HG02840 (cell line): ENCODE data around the gene CHST3.
"Not testable (repeated sequence)": the region's sequence is repeated elsewhere in the genome, so short reads cannot be mapped to it uniquely, and the experiment has no call there.

Source experiments
- ATAC-seq: cut with Tn5 transposase; IDR thresholded peaks from one replicate; pipeline ENCODE4 v1.9.1; 2021; ENCODE audit warnings: mild to moderate bottlenecking, moderate library complexity, moderate number of reproducible peaks; ENCODE audit not compliant: unreplicated experiment, low FRiP score

CHST3 gene

GRCh38 chr10:71985542-71986250, 21.5 kb downstream of the CHST3 start:
- ATAC-seq = no peak

GRCh38 chr10:71988895-71989294, 24.7 kb downstream of the CHST3 start:
- not testable (repeated sequence) for ATAC-seq

GRCh38 chr10:71989661-71990454, 25.7 kb downstream of the CHST3 start:
- ATAC-seq = no peak

- ATAC-seq = no peak
Observed at GRCh38 chr10:71990706-71991269, 26.6 kb downstream of the CHST3 start.

DNA sequence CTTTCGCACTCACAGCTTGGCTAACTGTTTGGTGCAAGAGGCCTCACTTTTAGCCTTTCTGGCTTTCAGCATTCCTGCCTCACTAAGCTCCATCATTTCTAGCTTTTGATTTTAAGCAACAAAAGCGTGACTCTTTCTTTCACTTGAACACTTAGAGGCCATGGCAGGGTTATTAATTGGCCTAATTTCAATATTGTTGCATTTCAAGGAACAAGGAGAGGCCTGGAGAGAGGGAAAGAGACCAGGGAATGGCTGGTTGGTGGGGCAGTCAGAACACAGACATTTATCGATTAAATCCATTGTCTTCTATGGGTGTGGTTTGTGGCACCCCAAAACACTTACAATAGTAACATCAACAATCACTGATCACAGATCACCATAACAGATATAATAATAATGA, 31.3 kb downstream of the CHST3 start:
- no peak for ATAC-seq

DNA sequence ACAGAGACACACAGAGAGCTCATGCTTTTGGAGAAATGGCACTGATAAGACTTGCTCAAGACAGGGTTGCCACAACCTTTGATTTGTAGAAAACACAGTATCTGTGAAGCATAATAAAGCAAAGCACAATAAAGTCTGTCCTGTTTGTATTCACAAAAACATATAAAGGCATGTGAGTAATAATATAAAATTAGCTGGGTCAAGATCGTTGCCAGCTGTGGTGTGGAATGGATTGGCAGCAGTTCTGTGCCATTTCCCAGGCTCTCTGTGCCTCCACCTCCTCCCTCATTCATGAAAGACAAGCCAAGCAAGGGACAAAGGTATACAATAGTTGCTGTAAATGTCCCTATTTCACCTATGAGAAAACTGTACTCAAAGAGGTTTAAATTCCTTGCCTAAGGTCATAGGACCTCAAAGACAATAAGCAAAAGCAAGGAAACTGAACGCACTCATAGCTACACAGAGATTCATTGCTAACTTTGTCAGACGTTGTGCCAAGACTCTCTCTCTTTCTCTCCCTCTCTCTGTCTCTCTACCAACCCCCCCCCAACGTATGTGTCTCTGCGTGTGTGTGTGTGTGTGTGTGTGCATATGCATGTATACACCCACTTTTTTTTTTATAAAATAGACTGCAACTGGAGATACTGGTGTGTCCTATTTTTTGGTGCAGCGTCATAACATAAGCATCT, 31.8 kb downstream of the CHST3 start:
- ATAC-seq = no peak

DNA sequence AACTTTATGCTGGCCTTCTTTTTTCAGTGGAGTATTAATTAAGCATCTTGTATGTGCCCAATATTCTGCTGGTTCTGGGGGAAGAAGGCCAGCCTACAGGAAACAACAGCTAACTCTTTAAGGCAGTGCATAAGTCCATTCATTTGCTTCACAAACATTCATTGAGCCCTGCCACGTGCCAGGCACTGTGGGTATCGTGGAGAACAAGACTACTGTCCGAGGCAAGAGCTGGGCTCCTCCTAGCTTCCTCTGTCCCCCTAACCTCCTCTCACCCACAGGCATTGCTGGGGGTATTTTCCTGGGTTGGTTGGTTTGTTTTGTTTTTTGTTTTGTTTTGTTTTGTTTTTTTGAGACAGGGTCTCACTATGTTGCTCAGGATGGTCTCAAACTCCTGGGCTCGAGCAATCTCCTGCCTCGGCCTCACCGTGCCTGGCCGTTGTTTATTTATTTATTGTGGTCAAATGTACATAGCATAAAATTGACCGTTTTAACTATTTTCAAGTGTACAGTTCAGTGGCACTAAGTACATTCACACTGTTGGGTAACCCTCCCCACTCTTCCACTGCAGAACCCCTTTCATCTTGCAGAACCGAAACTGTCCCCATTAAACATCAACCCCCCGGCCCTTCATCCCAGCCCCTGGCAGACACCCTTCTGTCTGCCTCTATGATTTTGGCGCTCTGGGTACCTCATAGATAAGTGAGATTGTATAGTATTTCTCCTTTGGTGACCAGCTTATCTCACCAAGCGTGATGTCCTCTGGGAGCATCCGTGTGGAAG, 32.6 kb downstream of the CHST3 start:
- no peak for ATAC-seq

- ATAC-seq = no peak
Observed at GRCh38 chr10:71998119-71998839, 34.1 kb downstream of the CHST3 start.

DNA sequence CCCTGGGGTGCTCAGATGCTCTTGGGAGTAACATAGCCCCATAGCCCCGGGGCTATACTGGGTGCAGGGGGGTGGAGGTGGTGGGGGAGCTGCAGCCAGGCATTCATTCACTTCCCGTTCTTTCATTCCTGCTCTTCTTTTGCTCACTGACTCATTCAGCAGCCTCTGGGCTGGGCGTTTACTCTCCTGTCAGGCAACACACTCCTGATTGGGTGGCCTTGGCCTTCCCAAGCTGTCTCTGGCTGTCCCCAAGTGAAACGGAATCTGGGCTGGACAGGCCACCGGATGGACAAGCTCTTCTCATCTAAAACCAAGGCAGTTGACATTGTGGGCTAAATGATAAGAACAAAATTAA, 34.6 kb downstream of the CHST3 start:
- no peak for ATAC-seq

GRCh38 chr10:71999360-72000072, 35.3 kb downstream of the CHST3 start:
- no peak for ATAC-seq

DNA sequence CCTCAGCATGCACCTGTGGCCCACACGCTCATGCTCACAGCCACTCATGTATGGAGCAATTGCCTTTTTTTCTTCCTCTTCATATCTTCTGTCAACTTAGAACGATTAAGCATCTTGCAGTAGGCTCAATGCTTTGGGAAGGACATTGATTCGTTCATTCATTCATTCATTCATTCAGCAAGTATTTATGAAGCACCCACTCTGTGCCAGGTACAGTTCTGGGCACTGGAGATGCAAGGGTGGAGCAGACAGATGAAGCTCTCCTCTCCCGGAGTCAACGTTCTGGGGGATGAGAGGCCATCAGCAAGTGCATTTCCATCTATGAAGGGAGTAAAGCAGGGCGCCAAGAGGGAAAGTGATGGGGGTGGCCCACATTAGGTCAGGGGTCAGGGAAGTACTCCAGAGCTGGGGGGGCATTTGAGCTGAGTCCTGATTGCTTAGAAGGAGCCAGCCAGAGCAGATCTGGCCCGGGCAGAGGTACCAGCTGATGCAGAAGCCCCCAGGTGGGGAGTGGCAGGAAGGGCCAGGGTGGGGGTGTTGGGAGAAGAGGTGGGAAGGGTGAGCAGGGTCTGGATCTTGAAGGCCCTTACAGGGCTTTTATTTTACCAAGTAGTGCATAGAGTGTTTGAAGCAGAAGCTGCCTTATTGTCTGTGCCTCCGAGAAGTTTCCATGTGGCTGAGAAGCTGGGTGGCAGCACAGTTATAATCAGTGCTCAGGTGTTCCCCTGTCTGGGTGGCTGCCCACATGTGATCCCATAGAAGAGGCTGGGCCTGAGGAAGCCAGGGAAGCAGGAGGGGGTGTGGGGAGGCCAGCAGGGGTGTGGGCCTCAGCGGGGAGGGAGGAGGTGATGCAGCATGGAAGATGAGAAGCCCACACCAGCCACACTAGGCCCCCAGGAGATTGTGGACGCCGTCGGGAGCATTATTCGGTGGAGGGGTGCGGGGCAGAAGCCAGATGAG, 36.2 kb downstream of the CHST3 start:
- ATAC-seq = no peak

DNA sequence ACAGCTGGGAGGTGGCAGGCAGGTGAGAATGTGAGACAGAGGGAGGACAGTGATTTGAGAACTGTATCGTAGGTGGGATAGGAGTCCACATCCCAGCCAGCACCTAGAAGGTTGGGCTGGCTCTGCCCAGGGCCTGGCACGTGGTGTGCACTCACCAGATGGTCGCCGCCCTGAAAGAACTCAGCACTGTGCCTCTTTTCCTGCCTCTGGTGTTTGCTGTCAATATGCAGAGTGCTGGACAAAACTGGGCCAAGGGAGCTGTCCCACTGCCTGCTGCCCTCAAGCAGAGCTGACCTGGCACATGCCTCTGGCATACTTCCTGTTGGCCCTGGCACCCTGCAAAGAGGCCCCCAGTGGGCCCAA, 36.8 kb downstream of the CHST3 start:
- ATAC-seq = no peak

DNA sequence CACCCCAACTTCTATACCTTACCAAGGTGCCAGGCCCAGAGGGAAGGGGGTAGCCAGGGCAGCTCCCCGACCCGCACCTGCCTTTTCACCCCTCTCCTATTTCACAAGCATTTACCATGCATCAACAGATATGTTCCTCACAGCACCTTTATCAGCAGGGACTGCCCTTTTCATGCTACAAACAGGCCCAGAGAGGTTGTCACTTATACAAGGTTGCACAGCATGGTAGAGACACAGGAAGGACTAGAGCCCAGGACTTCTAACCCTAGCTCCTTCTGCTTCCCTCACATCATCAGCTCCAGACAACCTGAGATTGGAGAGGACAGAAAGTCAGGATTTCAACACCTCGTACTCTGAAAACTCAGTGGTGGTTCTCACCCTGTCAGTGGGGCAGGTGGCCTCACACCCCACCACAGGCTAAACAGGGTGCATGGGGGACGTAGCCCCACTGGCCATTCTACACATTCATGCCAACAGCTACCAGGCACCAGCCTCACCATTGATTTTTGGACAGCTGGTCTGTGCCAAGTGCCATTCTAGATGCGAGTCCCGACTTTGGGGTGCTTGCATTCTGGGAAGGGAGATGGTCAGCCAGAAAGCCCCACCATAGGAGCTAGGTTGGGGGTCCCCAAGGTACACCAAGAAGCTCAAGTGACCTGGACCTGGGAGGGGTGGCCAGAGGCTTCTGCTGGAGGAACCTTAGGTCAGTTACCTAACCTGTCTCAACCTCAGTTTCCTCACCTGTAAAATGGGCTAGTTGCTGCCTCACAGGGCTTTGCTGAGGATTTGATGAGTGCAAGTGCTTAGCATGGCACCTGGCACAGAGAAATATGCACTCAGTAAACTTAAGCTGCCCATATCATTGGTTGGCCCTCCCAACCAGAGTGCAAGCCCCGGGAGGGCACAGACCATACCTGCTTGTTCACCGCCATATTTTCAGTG, 38.4 kb downstream of the CHST3 start:
- no peak for ATAC-seq

DNA sequence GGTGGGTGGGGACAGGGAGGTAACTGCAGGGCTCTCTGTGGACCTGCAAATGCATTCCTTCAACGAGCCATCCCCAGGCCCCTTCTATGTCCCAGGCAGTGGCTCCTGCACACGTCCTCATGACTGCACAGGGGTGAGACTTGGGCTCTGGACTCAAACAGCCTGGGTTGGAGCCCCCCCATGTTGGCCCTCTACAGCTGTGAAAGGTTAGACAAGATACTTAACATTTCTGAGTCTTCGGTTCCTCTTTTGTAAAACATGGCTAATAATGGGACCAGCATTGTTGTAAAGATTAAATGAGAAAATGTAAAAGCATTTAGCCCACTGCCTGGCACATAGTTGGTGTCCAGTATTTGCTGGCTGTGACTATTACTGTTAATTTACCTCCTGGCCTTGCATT, 41.8 kb downstream of the CHST3 start:
- no peak for ATAC-seq

DNA sequence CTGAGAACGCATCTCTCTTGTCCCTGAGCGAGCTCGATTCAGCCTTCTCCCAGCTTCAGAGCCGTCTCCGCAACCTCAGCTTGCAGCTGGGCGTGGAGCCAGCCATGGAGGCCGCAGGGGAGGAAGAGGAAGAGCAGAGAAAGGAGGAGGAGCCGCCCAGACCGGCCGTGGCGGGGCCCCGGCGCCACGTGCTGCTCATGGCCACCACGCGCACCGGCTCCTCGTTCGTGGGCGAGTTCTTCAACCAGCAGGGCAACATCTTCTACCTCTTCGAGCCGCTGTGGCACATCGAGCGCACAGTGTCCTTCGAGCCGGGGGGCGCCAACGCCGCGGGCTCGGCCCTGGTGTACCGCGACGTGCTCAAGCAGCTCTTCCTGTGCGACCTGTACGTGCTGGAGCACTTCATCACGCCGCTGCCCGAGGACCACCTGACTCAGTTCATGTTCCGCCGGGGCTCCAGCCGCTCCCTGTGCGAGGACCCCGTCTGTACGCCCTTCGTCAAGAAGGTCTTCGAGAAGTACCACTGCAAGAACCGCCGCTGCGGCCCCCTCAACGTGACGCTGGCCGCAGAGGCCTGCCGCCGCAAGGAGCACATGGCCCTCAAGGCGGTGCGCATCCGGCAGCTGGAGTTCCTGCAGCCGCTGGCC, 43.2 kb downstream of the CHST3 start:
- no peak for ATAC-seq

GRCh38 chr10:72008096-72008981, 44.1 kb downstream of the CHST3 start:
- ATAC-seq = no peak
